Hematopoietic multipotent progenitor cell treated with erythropoietin and hydrocortisone succinate and interleukin-3 and kit ligand, for 6 days (in vitro differentiated cells): ENCODE results near the gene TMEM82.

ENCODE experiments used
- DNase-seq: peaks from one replicate; pipeline ENCODE4 v3.0.0-alpha.2; 2015

TMEM82 gene

DNA sequence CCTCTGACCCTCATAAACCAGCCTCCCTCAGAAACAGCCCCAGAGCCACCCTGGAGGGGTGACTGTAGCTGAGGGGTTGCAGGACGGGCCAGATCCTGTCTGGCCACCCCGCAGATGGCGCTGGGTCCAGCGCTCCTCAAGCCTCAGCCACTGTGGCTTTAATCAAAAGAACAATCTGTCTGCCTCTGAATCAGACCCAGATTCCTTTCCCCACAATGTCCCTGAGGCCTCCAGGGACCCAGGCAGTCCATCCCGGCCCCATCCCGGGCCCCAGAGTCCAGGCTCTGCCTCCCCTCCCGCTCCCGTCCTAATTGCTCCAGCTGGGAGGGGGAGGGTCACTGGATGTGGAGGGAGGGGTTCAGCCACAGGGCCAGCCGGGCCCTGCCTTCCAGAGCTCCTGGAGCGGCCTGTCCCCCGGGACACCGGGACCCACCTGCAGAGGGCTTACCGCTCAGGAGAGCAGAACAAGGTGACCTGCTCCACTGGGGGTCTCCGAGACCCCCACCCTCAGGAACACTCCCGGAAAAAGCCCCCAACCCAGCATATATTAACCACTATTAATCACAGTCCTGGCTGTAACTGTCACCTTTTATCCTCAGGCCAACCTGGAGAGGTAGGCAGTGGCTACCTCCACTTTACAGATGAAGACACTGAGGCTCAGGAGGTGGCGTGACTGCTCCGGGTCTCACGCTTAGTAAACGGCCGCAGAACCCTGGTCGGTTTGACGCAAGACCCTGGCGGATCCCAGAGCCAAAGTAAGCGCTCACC, 15.5 kb downstream of the TMEM82 start:
- DNase-seq = no peak

GRCh38 chr1:15758343-15758931, 16.1 kb downstream of the TMEM82 start, which contains the start of gene FBLIM1:
Gene FBLIM1, plus strand, starts transcription at chr1:15758795. Its CDS starts 6,189 bp downstream, at chr1:15764984.
- DNase-seq = no peak

GRCh38 chr1:15758953-15759661, 16.8 kb downstream of the TMEM82 start:
- no peak for DNase-seq

- no peak for DNase-seq
Observed at GRCh38 chr1:15760520-15761211, 18.4 kb downstream of the TMEM82 start.

- DNase-seq = peak; percentile 61
Observed at GRCh38 chr1:15761366-15762128, 19.2 kb downstream of the TMEM82 start.

- no peak for DNase-seq
Observed at GRCh38 chr1:15762546-15762945, 20.2 kb downstream of the TMEM82 start.

GRCh38 chr1:15764269-15764764, 22.0 kb downstream of the TMEM82 start:
- no peak for DNase-seq

- no peak for DNase-seq
Observed at GRCh38 chr1:15764890-15765289, 22.6 kb downstream of the TMEM82 start.

DNA sequence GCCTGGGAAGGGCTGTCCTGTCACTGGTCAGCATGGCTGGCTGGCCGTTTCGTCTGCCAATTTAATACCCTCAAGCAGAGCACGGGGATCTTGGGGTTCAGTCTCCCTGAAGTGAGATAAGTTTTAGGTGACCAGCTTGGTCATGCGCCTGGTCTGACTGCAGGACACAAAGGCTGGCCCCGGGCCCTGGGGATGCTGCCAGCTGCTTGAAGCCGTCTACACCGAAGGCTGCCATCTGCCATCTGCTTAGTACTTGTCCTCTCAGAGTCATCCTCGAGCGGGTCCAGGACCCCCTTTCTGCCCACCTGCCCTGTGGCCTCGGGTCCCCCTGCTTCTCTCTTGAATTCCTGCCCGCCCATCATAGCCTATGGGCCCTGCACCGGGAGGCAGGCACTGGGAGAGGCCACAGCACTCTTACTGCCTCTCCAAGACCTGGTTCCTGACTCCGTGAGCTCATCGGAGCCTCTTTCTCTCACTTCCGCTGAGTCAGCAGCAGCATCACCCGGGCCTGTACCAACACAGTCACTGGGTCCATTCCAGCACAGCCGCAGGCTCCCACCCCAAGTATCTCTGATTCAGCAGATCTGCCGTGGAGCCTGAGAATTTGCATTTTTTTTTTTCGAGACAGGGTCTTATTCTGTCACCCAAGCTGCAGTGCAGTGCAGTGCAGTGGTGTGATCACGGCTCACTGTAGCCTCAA, 23.3 kb downstream of the TMEM82 start:
- DNase-seq = no peak

- no peak for DNase-seq
Observed at GRCh38 chr1:15767941-15768340, 25.6 kb downstream of the TMEM82 start.

DNA sequence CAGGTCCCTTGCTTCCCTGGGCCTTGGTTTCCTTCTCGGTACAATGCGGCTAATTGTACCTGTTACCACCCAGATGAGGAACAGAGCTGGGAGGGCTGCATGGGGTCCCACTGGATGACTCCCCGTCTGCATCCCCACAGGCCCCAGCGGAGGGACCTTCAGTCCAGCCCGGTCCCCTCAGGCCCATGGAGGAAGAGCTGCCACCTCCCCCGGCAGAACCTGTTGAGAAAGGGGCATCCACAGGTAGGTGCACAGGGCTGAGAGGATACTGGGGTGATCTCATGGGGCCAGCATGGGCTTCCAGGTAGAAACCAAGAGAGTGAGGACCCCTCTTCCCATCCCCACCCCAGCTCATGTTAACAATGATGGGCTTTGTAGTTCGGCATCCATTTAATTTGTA, 26.1 kb downstream of the TMEM82 start:
- no peak for DNase-seq

GRCh38 chr1:15770313-15770962, 28.1 kb downstream of the TMEM82 start:
- DNase-seq = no peak

- no peak for DNase-seq
Observed at GRCh38 chr1:15771836-15772515, 29.7 kb downstream of the TMEM82 start.

GRCh38 chr1:15775706-15776105, 33.4 kb downstream of the TMEM82 start:
- no peak for DNase-seq

GRCh38 chr1:15777909-15778707, 35.8 kb downstream of the TMEM82 start:
- DNase-seq = no peak

- DNase-seq = no peak
Observed at GRCh38 chr1:15785683-15786082, 43.4 kb downstream of the TMEM82 start.

GRCh38 chr1:15786581-15786980, 44.3 kb downstream of the TMEM82 start:
- no peak for DNase-seq

DNA sequence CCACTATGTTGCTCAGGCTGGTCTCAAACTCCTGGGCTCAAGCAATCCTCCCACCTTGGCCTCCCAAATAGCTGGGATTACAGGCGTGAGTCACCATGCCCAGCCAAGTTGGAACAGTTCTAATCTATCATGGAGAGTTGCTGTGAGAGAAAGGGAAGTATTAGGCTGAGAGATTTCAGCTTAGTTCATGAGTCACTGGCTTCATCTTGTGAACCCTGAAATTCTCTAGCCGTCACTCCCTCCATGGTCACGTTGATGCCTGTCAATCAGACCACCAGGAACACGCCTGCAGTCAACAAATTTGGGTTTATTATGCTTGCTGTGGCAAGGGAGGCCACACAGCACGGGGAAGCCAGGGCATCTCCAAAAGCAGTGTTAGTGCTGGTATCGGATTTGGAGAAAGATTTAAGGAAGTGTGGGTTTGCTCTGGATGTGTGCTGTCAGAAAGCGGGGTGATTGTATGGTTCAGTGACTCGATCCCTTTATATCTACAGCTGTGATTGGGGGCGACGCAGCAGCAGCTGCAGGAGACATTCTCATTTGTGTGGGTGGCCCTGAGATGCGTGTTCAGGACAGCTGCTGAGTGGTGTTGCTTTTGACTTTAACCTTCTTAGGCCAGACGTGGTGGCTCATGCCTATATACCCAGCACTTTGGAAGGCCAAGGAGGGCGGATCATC, 46.5 kb downstream of the TMEM82 start:
- DNase-seq = no peak

- DNase-seq = no peak
Observed at GRCh38 chr1:15796086-15796462, 53.8 kb downstream of the TMEM82 start.
